A673 (cell line): ENCODE data around the gene ANKMY1. TPM values are rescaled to one million over a fixed set of nuclear protein-coding genes. Genes with fewer than 3 reads are reported as not detected.

ENCODE experiments used
- BruUV-seq: library from RNA; stranded (reverse); fragments of 400-500 nt; replicated peaks from 2 replicates; lab custom pipeline; 2021; lab: Mats Ljungman, UMichigan
- CTCF ChIA-PET: fragments of 300-600 bp; sonication (Branson Sonifier 250); formaldehyde crosslinking; loops from one replicate; lab custom pipeline; 2022; ENCODE audit warnings: antibody characterized with exemption; lab: Charles Lee
- POLR2A ChIA-PET: fragments of 300-600 bp; sonication (Branson Sonifier 250); formaldehyde crosslinking; loops from one replicate; lab custom pipeline; 2022; ENCODE audit warnings: antibody characterized with exemption; ENCODE audit not compliant: low non-redundant PET; lab: Charles Lee
- DNase-seq: peaks from one replicate; pipeline ENCODE4 v3.0.0-alpha.2; 2015; ENCODE audit warnings: low spot score
- H3K27ac ChIP-seq: fragments of 200-600 bp; sonication (generic); 2 replicates; pipeline ENCODE4 v1.5.1; 2016; ENCODE audit warnings: mixed run types, low read depth, mild to moderate bottlenecking, mixed read lengths, antibody characterized with exemption, low read length; ENCODE audit not compliant: poor library complexity, severe bottlenecking
- H3K27me3 ChIP-seq: fragments of 200-600 bp; sonication (generic); replicated peaks from 2 replicates; pipeline ENCODE4 v1.6.1; 2017; ENCODE audit warnings: mixed run types, low read depth, mild to moderate bottlenecking, mixed read lengths, antibody characterized with exemption, low read length; ENCODE audit not compliant: insufficient read depth, poor library complexity
- H3K36me3 ChIP-seq: fragments of 200-600 bp; sonication (generic); 2 replicates; pipeline ENCODE4 v1.6.1; 2016; ENCODE audit warnings: mixed run types, mild to moderate bottlenecking, mixed read lengths, antibody characterized with exemption, low read length; ENCODE audit not compliant: insufficient read depth, poor library complexity, severe bottlenecking
- H3K4me1 ChIP-seq: fragments of 200-600 bp; sonication (generic); 2 replicates; pipeline ENCODE4 v1.6.1; 2017; ENCODE audit warnings: mixed run types, mild to moderate bottlenecking, mixed read lengths, antibody characterized with exemption, low read length; ENCODE audit not compliant: insufficient read depth, poor library complexity, severe bottlenecking
- H3K4me3 ChIP-seq: fragments of 200-600 bp; sonication (generic); 2 replicates; pipeline ENCODE4 v1.5.1; 2016; ENCODE audit warnings: low read depth, mixed run types, mild to moderate bottlenecking, mixed read lengths, low read length; ENCODE audit not compliant: poor library complexity, severe bottlenecking
- H3K9me3 ChIP-seq: fragments of 200-600 bp; sonication (generic); 2 replicates; pipeline ENCODE4 v1.6.1; 2016; ENCODE audit warnings: mixed run types, low read depth, mild to moderate bottlenecking, mixed read lengths, antibody characterized with exemption, low read length; ENCODE audit not compliant: poor library complexity, severe bottlenecking
- CTCF ChIP-seq: fragments of 300-800, 200-600 bp; sonication (generic); conservative IDR thresholded peaks from 2 replicates; pipeline ENCODE4 v1.5.1; 2017; ENCODE audit warnings: low read depth, mild to moderate bottlenecking, antibody characterized with exemption, low read length, moderate library complexity, mixed read lengths
- EZH2 ChIP-seq: fragments of 200-600 bp; sonication (generic); IDR thresholded peaks from 2 replicates; pipeline ENCODE4 v1.6.1; 2017; ENCODE audit warnings: borderline replicate concordance, low read depth, mild to moderate bottlenecking, mixed read lengths, antibody characterized with exemption, low read length; ENCODE audit not compliant: poor library complexity, severe bottlenecking
- intact Hi-C: fragments of 100-400 bp; cut with micrococcal nuclease; formaldehyde crosslinking; loops from one replicate; pipeline ENCODE4 v1.10.0; 2022; ENCODE audit not compliant: unreplicated experiment
- total RNA-seq: library from RNA; stranded (reverse); gene quantifications from 2 replicates; pipeline ENCODE4 v1.2.3, GENCODE V29; 2021

Gene ANKMY1
- total RNA-seq, 1 experiment from 2014 or later, result 21.8 TPM

- no TSS peak for BruUV-seq
- Histone ChIP-seq H3K4me1 (peaks cover 21% of the 10 kb centered on the region), H3K27ac (no peak overlapping the region), H3K27me3 (no peaks in the 10 kb centered on the region), H3K9me3 (no peaks in the 10 kb centered on the region), H3K4me3 (no peak overlapping the region), H3K36me3 (no peaks in the 10 kb centered on the region)
- CTCF ChIA-PET, result no interaction called here
- POLR2A ChIA-PET, result no interaction called here
- DNase-seq, result no peak
- TF ChIP-seq CTCF, result no peak
- no peak for TF ChIP-seq EZH2
- intact Hi-C loops, result no loop called here
Measured at GRCh38 chr2:240569998-240570530, 12.3 kb upstream of the ANKMY1 start.

- intact Hi-C loops, result no loop called here
- Histone ChIP-seq H3K27ac (peak overlapping the region; percentile 73), H3K9me3 (no peaks in the 10 kb centered on the region), H3K4me3 (peak overlapping the region; percentile 71), H3K36me3 (no peaks in the 10 kb centered on the region), H3K4me1 (peaks cover 21% of the 10 kb centered on the region), H3K27me3 (no peaks in the 10 kb centered on the region)
- ChIA-PET POLR2A (no interaction called here), CTCF (interaction anchor here (0.6 kb wide), 1 partner anchor 1150 kb away, joined by 7 read pairs; no protein-coding TSS in a partner anchor)
- no peak for TF ChIP-seq CTCF
- no peak for TF ChIP-seq EZH2
- BruUV-seq, result no TSS peak
- DNase-seq, result no peak
Measured at GRCh38 chr2:240569523-240569997, 11.8 kb upstream of the ANKMY1 start.

- peak overlapping the region; percentile 71 for H3K4me3 ChIP-seq
- POLR2A ChIA-PET, result no interaction called here
- no peaks in the 10 kb centered on the region for H3K36me3 ChIP-seq
- no peaks in the 10 kb centered on the region for H3K9me3 ChIP-seq
- BruUV-seq, result no TSS peak
- H3K27ac ChIP-seq, result peak overlapping the region; percentile 73
- peak; percentile 69 for DNase-seq
- CTCF ChIA-PET, result interaction anchor here (0.6 kb wide), 1 partner anchor 1151 kb away, joined by 7 read pairs; no protein-coding TSS in a partner anchor
- intact Hi-C loops, result no loop called here
- peaks cover 21% of the 10 kb centered on the region for H3K4me1 ChIP-seq
- no peak for TF ChIP-seq CTCF
- TF ChIP-seq EZH2, result no peak
- H3K27me3 ChIP-seq, result no peaks in the 10 kb centered on the region
Measured at GRCh38 chr2:240568678-240569522, 11.1 kb upstream of the ANKMY1 start.
